DLD1 (cell line): ENCODE data around the gene AK8.

Source experiments
- in situ Hi-C: cut with HindIII; loops from 2 replicates; pipeline ENCODE4 v1.10.0; 2017; ENCODE audit warnings: low sequenced_read_pairs

AK8 gene, protein sequence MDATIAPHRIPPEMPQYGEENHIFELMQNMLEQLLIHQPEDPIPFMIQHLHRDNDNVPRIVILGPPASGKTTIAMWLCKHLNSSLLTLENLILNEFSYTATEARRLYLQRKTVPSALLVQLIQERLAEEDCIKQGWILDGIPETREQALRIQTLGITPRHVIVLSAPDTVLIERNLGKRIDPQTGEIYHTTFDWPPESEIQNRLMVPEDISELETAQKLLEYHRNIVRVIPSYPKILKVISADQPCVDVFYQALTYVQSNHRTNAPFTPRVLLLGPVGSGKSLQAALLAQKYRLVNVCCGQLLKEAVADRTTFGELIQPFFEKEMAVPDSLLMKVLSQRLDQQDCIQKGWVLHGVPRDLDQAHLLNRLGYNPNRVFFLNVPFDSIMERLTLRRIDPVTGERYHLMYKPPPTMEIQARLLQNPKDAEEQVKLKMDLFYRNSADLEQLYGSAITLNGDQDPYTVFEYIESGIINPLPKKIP

DNA sequence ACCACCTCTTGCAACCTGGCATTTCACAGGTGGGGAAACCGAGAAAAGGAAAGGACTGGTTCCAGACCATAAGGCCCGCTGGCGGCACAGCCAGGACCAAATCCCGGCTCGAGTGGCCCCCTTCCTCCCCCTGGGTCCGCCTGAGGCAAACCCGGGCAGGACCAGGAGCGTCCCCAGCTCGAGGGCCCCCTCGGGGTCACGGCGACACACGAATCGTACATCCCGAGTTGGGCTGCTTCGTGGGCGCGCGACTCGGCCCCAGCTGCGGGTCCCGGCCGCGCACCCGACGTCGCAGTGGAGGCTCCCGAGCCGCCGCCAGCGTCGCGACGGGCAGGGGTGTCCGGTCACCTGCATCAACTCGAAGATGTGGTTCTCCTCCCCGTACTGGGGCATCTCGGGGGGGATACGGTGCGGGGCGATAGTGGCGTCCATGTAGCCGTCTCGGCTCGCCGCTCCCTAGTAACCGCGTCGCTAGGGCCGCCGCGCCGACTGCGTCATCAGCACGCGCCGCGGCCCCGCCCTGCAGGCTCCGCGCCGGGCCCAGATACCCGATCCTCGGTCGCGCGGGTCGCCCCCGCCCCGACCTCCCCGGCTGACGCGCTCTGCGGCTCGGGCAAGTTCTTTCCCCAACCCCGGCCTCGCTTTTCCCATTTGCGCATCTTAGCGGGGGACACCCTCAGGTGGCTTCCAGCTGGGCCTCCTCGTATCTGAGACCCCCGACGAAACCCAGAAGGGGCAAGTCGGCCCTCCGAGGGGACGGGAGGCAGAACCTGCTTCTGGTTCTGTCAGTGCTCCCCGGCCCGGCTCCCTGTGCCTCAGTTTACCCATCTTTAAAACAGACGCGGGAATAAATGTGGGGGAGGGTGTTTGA is at the start of gene AK8:
TSS of gene AK8 (minus strand) at position 461 of the 871 bp plus-strand sequence. CDS start at position 432, 29 bp downstream.
- in situ Hi-C loops = no loop called here

DNA sequence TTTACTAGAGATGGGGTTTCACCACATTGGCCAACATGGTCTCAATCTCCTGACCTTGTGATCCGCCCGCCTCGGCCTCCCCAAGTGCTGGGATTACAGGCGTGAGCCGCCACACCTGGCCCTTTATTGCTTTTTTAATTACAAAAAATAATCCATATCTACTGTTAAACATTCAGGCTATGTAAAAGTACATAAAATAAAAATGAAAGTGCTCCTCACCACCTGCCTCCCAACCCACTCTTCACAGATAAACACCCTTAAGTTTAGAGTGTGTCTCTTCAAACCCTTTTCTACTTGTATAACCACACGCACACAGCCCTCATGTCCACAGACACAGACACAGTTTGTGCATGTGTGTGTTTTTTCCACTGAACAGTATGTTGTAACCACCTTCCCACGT is 49.6 kb upstream of the AK8 start:
- in situ Hi-C loops = no loop called here

DNA sequence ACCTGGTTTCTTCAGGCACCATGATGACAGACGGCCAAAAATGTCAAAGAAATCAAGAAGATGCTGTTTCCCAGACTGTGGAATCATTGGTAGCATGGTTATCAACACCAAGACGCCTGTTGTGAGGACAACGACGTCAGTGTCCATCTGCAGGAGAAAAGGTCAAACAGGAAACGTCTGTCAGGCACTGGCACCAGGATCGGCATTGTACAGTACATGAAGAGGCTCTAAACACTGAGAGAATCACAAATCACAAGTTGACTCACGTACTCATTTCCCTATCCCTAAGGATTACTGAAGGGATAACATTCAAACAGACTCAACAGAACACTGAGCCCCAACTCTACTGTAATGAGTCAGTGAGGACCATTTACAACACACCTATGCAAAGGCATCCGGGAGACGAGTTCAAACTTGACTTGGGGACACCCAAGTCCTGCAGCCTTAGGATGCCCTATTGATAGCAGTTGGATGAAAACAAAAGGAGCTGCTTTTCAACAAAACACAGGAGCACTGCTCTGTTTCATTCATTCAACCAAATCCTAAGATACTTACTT is 45.3 kb upstream of the AK8 start:
- in situ Hi-C loops = no loop called here

DNA sequence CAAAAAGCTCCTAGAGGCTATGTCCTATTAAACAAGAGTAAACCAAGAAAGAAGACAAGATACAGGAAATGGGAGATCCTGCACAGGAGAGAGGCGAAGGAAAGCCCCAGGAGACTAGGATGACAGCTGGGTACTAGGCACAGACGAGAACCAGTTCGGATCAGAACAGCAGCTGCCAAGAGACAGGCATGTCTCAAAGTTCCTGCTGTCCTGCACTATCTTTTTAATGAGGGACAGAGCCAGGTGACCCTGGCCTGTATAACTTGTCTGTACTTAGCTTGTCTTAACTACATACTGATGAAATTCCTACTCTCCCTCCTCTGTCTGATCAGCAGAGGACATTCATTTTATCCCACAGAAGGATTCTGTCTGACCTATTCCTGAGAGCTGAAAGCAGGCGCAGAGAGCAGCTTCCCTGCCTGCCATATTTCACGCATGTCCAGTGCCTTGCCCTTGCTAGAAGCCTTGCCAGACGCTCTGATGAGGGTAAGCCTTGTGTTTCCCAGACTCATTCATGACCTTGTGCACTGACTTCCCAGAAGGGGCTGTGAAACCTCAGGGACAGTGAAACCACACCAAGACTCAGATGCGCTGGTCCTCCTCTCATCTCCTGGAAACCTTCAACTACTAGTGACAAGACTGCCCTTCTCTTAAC is 41.7 kb upstream of the AK8 start:
- in situ Hi-C loops = no loop called here

DNA sequence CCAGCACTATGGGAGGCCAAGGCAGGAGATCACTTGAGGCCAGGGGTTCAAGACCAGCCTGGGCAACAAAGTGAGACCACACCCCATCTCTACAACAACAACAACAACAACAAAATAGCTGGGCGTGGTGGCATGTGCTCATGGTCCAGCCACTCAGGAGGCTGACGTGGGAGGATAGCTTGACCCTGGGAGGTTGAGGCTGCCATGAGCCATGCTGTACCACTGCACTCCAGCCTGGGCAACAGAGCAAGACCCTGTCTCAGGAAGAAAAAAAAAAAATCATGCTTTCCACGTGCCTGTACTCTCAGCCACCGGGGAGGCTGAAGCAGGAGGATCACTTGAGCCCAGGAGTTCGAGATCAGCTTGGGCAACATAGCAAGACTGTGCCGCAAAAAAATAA is 36.8 kb upstream of the AK8 start:
- in situ Hi-C loops = no loop called here

DNA sequence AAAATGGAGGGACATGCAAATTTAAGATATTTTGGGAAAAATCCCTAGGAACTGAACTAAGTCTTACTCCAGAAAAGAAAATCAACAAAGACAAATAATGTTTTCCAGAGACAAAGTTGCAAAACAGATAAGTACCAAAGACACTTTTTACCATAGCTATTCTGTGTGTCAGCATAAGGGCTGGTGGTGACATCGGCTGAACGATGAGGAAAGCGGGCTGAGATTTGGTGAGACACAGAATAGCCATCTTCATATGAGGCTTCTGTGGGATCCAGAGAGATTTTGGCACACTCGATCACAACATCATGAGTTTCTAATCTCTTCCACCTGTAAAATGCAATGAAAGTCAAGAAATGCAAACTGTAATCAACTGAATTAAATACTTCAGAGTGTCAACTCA is 34.0 kb upstream of the AK8 start:
- in situ Hi-C loops = no loop called here

DNA sequence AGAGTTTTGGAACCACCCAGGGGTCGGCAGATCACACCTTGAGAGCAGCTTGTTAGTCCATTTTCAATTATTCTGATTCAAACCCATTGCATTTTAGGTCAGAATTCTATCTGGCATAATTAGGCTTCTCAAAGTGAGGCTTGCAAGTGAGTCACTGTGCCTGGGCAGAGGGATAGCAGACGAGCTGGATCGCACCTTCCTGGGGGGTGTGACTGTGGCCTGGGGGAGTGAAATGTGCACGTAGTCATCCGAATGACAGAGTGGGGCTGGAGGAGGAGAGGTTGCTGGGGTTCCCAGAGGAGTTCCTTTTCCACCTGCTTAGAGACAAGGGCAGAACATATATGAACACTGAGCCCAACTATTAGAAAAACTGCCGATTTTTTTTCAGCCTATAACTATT is 32.3 kb upstream of the AK8 start:
- in situ Hi-C loops = no loop called here

DNA sequence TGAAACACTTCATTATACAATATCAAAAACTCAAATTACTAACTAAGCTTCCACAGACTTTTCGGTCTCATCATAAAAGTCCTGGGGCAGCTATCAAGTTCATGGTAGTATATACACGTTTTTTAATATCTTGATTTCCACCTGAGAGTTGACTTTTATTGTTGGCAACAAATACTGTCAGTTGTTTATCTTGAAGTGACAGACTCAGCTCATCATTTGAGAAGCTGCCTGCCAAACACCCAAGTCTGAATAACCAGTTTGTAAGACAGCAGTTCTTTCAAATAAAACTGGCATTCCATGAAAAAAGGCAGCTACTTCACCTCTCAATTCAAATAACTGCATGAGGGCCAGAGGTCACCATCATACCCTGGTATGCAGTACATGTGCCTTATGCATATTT is 31.2 kb upstream of the AK8 start:
- in situ Hi-C loops = no loop called here

DNA sequence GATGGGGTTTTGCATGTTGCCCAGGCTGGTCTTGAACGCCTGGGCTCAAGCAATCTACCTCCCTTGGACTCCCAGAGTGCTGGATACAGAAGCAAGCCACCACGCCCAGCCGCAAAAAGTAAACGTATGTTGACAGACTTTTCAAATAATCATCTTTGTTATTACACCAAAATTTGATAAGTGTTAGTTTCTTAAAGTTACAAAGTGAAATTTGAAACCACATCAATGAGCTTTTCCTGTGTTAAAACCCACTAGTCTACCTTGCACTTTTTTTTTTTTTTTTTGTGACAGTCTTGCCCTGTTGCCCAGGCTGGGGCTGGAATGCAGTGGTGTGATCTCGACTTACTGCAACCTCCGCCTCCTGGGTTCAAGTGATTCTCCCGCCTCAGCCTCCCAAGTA is 30.6 kb upstream of the AK8 start:
- in situ Hi-C loops = no loop called here

DNA sequence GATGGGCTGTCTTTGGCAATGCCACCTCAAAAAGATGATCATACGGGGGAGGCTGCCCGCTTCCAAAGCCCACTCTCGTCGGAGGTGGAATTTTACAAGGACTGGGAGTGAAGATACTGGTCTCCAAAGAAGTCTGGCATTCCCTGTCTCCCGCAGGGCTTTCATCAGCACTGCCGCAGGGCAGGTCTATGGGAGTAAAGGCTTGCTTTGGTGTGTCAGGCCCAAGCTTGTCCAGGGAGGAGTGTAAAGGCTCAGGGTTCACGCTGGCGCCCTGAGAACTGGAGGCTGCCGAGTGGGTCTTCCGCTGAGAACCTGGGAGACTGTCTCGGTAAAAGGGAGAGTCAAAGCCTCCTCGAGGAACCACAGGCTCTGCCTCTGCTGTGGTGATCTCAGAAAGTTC is 27.6 kb upstream of the AK8 start:
- in situ Hi-C loops = no loop called here

DNA sequence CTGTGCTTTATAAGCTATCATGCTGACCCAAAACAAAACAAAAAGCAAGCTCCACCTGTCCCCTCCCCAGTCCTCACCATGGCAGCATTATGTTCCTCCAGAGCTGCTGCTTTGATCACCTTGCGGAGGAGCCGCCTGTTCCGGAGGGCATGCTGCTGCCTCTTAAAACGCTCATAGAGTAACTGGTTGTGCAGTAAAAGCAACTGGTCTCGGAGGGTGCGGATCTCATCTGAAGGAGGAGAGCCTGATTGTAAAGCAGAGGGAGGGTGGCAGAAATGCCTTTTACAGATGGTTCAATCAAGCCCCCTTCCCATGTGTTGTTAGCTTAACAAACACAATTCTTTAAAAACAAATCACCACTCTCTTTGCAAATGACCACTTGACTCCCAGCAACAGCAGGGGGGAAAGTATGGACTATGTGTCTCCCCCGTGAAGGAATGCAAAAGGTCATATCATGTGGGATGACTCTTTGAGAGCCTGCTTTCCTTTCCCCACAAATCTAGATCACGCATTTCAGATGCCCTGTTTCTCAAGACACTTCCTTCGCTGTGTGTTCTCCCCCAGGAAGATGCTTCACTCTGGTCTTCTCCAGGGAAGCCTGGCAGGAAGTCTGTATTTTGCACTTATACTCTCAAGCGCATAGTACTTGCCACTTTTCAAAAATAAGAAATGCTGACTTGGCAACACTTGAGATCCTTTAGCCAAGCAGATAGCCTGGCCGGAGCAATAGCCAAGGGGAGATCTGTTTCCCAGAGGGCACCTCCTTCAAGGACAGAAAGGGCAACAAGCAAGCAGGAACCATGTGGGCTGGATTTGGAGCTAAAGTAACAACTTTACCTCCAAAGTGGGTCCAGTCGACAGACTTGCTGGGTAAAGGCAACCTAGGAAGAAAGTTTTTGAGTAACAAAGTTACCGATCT is 25.7 kb upstream of the AK8 start:
- in situ Hi-C loops = no loop called here

DNA sequence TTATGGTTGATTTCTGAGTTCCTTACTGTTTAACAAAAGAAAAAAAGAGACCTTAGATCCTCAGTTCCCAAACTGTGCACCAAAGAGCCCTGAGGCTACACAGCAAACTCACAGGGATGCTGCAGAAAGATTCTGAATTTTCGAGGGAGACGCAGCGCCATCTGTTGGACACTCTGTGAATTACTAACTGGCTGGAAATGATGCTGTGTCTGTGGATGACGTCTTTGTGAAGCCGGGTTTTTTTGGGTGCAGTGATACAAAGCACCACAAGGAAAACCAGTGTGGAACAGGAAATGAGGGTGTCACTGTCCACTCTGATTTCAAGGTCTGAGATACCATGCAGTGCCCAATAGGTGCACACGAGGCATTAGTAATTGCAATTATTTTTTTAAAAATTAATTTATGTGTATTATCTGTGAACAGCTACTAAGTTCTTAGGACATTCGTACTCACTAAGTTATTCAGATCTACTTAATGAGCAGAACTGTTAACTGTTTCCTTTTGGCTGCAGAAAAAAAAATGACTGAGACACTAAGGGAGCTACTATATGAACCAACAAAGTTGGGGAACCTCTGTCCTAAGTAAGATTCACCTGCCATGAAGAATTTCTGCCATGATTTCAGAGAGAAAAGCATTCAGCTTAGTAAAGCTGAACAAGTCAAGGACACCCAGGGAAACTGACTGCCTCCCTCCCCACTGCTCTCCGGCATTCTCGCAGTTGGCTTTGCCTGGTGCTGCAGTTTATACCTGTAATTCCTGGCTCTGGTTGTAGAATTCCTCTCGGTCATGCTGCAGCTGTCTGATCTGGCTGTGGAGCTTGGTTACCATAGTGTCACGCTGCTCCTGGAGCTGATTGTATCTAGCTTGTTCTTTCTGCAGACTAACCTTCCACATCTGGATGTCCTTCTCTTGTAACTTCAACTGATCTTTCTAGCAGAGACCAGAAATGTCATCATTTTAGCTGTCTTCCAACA is 24.1 kb upstream of the AK8 start:
- in situ Hi-C loops = no loop called here

DNA sequence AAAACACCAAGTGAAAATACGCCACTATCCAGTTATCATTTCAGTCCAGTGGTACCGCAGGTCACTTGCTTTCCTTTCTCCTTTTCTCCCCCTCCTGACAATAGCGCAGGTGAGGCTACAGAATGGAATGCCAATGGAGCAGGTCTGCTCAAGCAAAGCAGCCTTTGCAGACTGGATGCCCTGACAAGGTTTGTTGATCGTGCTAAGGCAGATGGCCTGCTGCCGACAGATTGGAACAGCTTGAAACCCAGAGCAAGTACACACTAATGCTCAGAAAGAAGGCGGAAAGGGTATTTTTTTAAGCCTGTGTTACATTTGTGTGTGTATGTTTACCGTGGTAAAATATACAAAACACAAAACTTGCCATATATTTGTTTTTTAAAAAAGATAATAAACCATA is 20.0 kb upstream of the AK8 start:
- in situ Hi-C loops = no loop called here

DNA sequence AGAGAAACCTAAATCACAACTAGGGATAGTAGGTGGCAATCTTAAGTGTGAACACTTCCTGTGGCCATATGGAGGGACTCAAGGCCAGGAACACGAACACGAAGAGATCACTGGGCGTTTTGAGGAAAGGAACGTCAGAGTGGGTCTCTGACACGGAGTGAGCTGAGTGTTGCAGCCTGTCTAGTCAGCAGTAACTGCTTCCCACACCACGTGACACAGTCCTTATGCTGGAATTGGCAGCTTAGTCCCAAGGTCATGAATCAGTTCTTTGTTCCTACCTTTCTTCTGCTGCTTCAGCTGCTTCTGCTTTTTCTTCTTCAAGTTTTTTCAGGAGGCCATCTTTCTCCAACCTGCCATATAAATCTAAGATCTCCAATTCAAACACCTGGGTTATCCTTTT is 18.8 kb upstream of the AK8 start:
- in situ Hi-C loops = no loop called here

DNA sequence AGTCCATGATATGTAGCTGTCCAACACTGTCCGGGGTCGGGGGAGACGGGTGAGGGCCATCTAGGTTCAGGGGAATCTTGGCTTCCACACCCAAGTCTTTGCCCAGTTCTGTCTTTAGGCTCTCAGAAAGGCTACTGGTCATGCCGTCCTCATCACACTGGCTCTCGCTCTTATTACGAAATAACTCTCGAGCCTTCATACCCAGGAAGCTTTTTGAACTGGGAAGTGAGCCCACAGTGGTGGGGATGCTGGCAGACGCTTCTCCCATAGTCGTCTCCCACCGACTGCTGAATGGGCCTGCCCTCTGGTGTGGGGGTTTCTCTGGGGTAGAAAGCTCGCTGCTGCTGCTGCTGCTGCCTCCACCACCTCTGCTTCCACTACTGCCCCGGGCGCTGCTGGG is 18.2 kb upstream of the AK8 start:
- in situ Hi-C loops = no loop called here

DNA sequence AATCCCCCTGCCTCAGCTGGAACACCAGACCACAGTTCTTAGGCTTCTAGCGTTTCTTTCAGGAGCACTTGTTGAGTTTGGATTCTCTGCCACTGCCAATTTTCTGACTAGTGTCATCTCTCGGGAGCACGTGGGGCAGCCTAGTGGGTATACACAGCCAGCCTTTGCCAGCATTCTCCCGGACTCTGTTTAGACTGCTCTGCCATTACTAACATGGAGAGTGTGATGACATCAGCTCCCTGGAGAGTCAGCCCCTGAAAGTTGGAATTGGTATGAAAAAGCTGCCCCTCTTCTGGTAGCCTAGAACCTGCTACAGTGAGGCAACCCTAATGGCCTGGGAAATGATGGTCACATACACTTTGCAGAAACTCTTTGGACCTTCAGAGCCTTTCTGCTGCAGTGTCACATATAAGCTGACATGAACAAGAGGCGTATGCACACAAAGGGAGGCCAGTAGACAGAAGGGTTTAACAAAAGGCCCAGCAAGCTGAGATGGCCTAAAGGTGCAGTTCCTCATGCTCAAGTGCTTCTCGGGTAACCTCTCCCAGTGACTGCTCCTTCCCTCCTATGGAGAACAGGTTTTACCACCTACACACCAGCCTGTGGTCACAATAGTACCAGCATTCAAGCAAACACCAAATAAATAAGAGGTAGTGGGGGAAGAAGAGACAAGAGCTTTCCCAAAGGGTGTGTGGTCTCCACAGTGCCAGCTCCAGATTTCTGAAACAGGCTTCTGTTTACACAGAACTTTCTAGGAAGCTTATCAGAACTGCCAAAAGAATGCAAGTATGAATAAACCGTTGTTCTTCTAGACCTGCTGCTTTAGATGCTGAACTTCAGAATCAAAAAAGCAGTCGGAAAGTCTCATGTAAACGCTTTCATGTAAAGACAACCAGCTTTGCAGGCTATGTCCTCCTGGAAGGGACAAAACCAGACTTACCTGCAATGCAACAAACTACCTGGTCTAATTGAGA is 17.1 kb upstream of the AK8 start:
- in situ Hi-C loops = no loop called here

DNA sequence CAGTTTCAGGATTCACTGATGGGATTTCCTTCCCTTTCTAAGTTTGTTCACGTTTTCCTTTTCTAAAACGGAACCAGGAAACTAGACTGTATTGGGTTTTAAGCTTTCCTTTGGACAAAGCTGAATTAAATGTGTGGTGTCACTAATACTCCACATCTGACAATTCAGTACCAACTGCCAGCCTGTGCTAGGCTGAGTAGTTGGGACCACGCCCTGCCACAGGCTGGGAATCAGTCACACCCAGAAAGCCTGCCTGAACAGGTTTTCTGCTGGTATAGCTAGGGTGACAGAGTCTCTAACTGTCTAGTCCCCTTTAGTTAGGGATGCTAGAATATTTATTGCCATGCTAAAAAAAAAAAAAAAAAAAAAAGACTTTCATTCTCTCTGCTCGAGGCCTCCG is 16.3 kb upstream of the AK8 start:
- in situ Hi-C loops = no loop called here

DNA sequence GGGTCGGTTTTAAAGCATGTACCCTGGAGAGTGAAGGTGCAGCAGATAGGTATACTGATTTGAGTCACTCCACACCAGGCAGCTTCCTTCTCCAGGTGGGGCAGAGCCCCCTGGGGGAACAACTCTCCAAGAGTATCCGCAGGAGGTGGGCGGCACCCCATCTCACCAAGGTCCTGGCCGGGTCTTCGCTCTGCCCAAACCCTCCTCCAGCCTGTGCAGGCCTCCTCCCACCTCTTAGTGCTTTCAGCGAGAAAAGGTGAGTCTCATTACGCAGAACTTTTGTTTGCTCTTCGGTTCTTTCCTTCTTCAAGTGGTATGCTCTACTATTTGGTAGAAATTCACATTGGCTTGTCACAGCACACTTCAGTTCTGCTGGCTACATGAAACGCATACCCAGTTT is 14.3 kb upstream of the AK8 start:
- in situ Hi-C loops = no loop called here
